K562 (cell line): ENCODE data around the gene ZNF865.

ENCODE experiments used
- CTCF ChIP-seq, 3 experiments: IDR thresholded peaks in 2 of 3; conservative IDR thresholded peaks in 1 of 3; 2 replicates each; pipeline ENCODE4 v1.5.1; 2011 to 2012; ENCODE audit warnings: low read length in 3 of 3, mild to moderate bottlenecking in 3 of 3, control low read depth in 2 of 3, improper control_type of control experiment in 1 of 3, inconsistent platforms in 1 of 3, low read depth in 1 of 3, mixed read lengths in 1 of 3, moderate library complexity in 1 of 3; ENCODE audit not compliant: insufficient read depth in 2 of 3
- ELF1 ChIP-seq: fragments of 200-800 bp; sonication (Bioruptor generic); IDR thresholded peaks from 2 replicates; pipeline ENCODE4 v1.6.1; 2016; ENCODE audit warnings: missing genetic modification characterization, missing compliant biosample characterization
- PHF20 ChIP-seq: fragments of 450-650 bp; IDR thresholded peaks from 2 replicates; pipeline ENCODE4 v1.6.1; 2018; ENCODE audit not compliant: partially characterized antibody
- RERE ChIP-seq: sonication (generic); formaldehyde crosslinking; IDR thresholded peaks from 2 replicates; pipeline ENCODE4 v1.8.0; 2023; ENCODE audit warnings: missing genetic modification reagents, mild to moderate bottlenecking, borderline replicate concordance
- REST ChIP-seq, 2 experiments: fragments of 450-650 bp; formaldehyde crosslinking in 1 of 2; IDR thresholded peaks; 2 replicates each; pipeline versions ENCODE4 v1.4.0 to v1.6.1; 2014 to 2020; ENCODE audit warnings: mild to moderate bottlenecking in 2 of 2, borderline replicate concordance in 1 of 2, low read depth in 1 of 2
- RNF2 ChIP-seq: sonication (generic); IDR thresholded peaks from 2 replicates; pipeline ENCODE4 v1.6.1; 2016
- TAF1 ChIP-seq: IDR thresholded peaks from 2 replicates; pipeline ENCODE4 v1.6.1; 2011; ENCODE audit warnings: mild to moderate bottlenecking, low read length, moderate library complexity; ENCODE audit not compliant: insufficient read depth, control insufficient read depth, severe bottlenecking; ENCODE audit errors: extremely low read depth

- no peak for TF ChIP-seq PHF20
- no peak for TF ChIP-seq RNF2
- no peak for TF ChIP-seq ELF1 (tag)
- TF ChIP-seq REST (IDR thresholded peaks at IDR 0.05; ENCODE audit: borderline replicate concordance), result no peak
- no peak for TF ChIP-seq REST (CRISPR knock-in tag; IDR thresholded peaks at IDR 0.05; ENCODE audit: low read depth)
- peak in 1 of 3 experiments; percentile 2; a peak in 2 of 6 replicates for TF ChIP-seq CTCF (IDR thresholded peaks at IDR 0.05 in 2 of 3, conservative IDR thresholded peaks at IDR 0.05 in 1 of 3; ENCODE audit: insufficient read depth in 2 of 3, low read depth in 1 of 3, low read length in 3 of 3)
- peak; percentile 98 for TF ChIP-seq TAF1
- no peak for TF ChIP-seq RERE
These were observed 18.9 kb downstream of the ZNF865 start, which contains the start of gene ZNF784 for GRCh38 chr19:55624109-55625003.
